ENCODE results near the gene GIMAP1.
A peak's percentile ranks its signal among the peaks of the same experiment; 100 is the strongest.

GIMAP1 gene

GRCh38 chr7:150745876-150746275 lies 29.5 kb downstream of the GIMAP1 start:
- no peak for DNase-seq (ENCODE audit: low read depth in 1 of 2, low spot score in 1 of 2)

DNA sequence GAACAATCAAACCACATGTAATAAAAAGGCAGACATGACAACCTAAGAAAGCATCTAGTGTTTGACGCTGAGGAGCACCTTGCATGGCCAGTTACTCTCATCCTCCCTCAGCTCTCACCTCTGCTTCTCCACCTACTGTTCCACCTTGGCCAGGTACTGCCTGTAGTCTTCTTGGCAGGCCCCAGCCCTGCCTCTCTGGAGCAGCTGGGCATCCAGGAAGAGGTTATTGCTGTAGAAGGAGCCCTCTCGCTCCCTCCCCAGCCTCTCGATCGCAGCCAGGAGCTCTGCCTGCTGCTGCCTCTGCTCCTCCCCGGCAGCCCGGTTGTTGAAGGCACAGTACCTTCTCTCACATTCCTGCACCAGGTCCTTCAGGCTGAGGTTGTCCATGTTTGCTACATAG lies 30.5 kb downstream of the GIMAP1 start:
- DNase-seq (ENCODE audit: low read depth in 1 of 2, low spot score in 1 of 2) = no peak

- no peak for DNase-seq (ENCODE audit: low read depth in 1 of 2, low spot score in 1 of 2)
These were observed 32.0 kb downstream of the GIMAP1 start for GRCh38 chr7:150748376-150748775.

GRCh38 chr7:150751702-150752101 lies 35.3 kb downstream of the GIMAP1 start:
- no peak for DNase-seq (ENCODE audit: low read depth in 1 of 2, low spot score in 1 of 2)

- DNase-seq (ENCODE audit: low read depth in 1 of 2, low spot score in 1 of 2) = no peak
These were observed 36.8 kb downstream of the GIMAP1 start for GRCh38 chr7:150753239-150753638.

GRCh38 chr7:150753826-150754603 lies 37.6 kb downstream of the GIMAP1 start:
- DNase-seq (ENCODE audit: low read depth in 1 of 2, low spot score in 1 of 2) = no peak

DNA sequence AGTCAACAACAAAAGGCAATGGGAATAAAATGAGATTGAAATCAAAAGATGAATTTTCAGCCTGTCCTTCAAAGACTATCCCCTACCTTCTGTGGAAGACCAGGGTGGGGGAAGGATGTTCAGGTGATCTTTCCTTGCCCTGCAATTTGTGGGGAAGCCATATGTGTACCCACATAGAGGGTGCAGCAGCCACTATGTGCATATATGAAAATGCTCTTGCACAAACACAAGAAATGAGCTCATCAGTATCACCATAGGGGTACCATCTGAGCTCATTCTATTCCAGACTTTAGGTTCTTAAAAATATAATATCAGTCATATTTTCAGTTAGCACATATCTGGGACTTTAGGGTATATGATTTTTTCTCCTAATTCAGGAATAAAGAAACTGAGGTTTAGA lies 38.5 kb downstream of the GIMAP1 start:
- DNase-seq (ENCODE audit: low read depth in 1 of 2, low spot score in 1 of 2) = no peak

GRCh38 chr7:150755473-150756099 lies 39.2 kb downstream of the GIMAP1 start:
- DNase-seq (ENCODE audit: low read depth in 1 of 2, low spot score in 1 of 2) = peak in 1 of 2 donors; percentile 54

DNA sequence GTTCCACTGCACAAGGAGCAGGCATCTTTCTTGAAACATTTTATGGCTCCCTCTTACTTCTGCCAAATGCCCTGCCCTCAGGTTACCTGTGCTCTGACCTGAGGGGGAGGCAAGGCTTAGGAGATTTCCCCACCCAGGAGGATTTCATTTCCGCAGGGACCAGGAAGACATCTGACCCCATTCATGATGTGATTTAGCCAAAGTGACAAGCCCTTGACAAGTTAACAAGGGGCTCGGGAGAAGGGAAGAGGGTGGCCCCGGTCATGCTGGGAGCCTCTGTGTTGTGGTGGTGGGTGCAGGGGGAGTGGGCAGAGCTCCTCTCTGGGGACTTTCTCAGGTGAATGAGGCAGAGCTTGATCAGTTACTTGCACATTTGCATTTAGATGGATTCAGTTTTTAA lies 39.8 kb downstream of the GIMAP1 start:
- no peak for DNase-seq (ENCODE audit: low read depth in 1 of 2, low spot score in 1 of 2)

- no peak for DNase-seq (ENCODE audit: low read depth in 1 of 2, low spot score in 1 of 2)
These were observed 40.4 kb downstream of the GIMAP1 start for GRCh38 chr7:150756858-150757257.

- DNase-seq (ENCODE audit: low read depth in 1 of 2, low spot score in 1 of 2) = no peak
These were observed 43.1 kb downstream of the GIMAP1 start for GRCh38 chr7:150759479-150759878.

DNA sequence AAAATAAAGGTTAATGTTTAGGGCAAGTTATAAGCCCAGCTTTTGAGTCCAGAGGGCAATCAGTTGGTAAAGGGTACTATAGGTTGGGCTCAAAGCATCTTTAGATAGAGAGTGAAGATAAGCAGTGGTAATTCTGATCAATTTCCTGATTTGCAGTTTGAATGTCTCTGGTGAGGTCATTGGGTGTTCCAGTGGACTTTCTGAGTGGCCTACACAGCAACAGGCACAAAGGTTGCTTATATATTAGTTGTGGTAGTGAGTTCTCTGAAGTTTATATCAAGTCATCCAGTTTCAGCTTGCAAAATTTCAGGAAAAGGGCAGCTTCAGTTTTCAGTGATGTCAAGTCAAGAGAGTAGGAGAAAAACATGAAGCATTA lies 49.9 kb downstream of the GIMAP1 start:
- DNase-seq (ENCODE audit: low read depth in 1 of 2, low spot score in 1 of 2) = no peak

GRCh38 chr7:150769768-150770167 lies 53.4 kb downstream of the GIMAP1 start:
- no peak for DNase-seq (ENCODE audit: low read depth in 1 of 2, low spot score in 1 of 2)
